ENCODE data around the gene ATP6AP1. TPM values are rescaled to one million over a fixed set of nuclear protein-coding genes. Genes with fewer than 3 reads are reported as not detected.
A peak's percentile ranks its signal among the peaks of the same experiment; 100 is the strongest.

Gene ATP6AP1
- total RNA-seq, 3 donors from 2014 or later (not counting 1 experiment from before 2014, with no cell fraction given) = 62.4 to 71.7 (median 65.9) TPM

GRCh38 chrX:154449618-154450017, 21.1 kb downstream of the ATP6AP1 start:
- no peak overlapping the region for H3K4me3 ChIP-seq (ENCODE audit: low read length)
- whole genome bisulfite sequencing (ENCODE audit: insufficient coverage) = 97% methylated on average over 18 of the region's 18 CpGs
- no peak for ATAC-seq
- no peak for TF ChIP-seq CTCF (IDR thresholded peaks at IDR 0.05)
- DNase-seq = no peak
- Mint-ChIP-seq H3K4me1 (peaks cover 0 to 4% of the 10 kb centered on the region in 2 donors), H3K27me3 (ENCODE audit: low read depth in 2 of 2) (peaks cover 0 to 5% of the 10 kb centered on the region in 2 donors), H3K9me3 (no peaks in the 10 kb centered on the region), H3K4me3 (no peak overlapping the region), H3K27ac (no peak overlapping the region), H3K36me3 (no peaks in the 10 kb centered on the region)
- no peak overlapping the region for H3K27ac ChIP-seq (ENCODE audit: low read length)
- no peaks in the 10 kb centered on the region for H3K9me3 ChIP-seq (ENCODE audit: control insufficient read depth, insufficient read depth, low read length)
- H3K4me1 ChIP-seq (ENCODE audit: control insufficient read depth, insufficient read depth, low read length) = peaks cover 15% of the 10 kb centered on the region
- intact Hi-C loops (cut with micrococcal nuclease) = no loop called here
- H3K27me3 ChIP-seq (ENCODE audit: control insufficient read depth, insufficient read depth, low read length) = no peaks in the 10 kb centered on the region
- peaks cover 18% of the 10 kb centered on the region for H3K36me3 ChIP-seq (ENCODE audit: control insufficient read depth, insufficient read depth, low read length)

DNA sequence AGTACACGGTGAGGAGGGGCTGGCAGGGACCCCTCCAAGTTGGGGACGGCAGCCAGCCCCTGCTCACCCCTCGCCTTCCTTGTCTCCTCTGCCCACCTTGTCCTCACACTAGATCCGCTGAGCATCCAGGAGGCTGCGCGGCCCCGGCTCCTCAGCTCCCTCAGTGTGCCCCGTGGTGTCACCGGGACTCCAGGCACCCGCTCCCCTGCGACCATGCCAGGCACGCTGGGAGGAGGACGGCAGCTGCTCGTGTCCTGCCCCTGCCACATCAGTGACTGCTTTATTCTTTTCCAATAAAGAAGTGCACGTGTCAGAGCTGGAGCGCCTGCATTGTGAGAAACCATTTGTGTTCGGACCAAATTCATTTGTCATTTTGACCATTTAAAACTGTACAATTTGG, 21.8 kb downstream of the ATP6AP1 start:
- DNase-seq (no peak), ATAC-seq (no peak)
- peaks cover 18% of the 10 kb centered on the region for H3K36me3 ChIP-seq (ENCODE audit: control insufficient read depth, insufficient read depth, low read length)
- intact Hi-C loops (cut with micrococcal nuclease) = no loop called here
- H3K27ac ChIP-seq (ENCODE audit: low read length) = no peak overlapping the region
- peaks cover 0 to 7% of the 10 kb centered on the region in 2 donors for H3K27me3 Mint-ChIP-seq (ENCODE audit: low read depth in 2 of 2)
- H3K4me1 ChIP-seq (ENCODE audit: control insufficient read depth, insufficient read depth, low read length) = peaks cover 8% of the 10 kb centered on the region
- TF ChIP-seq CTCF (IDR thresholded peaks at IDR 0.05) = no peak
- peaks cover 0 to 4% of the 10 kb centered on the region in 2 donors for H3K4me1 Mint-ChIP-seq
- no peak overlapping the region for H3K27ac Mint-ChIP-seq
- H3K36me3 Mint-ChIP-seq = no peaks in the 10 kb centered on the region
- WGBS (ENCODE audit: insufficient coverage) = 90% methylated on average over 17 of the region's 17 CpGs
- no peaks in the 10 kb centered on the region for H3K9me3 ChIP-seq (ENCODE audit: control insufficient read depth, insufficient read depth, low read length)
- H3K9me3 Mint-ChIP-seq = no peaks in the 10 kb centered on the region
- H3K4me3 Mint-ChIP-seq = no peak overlapping the region
- H3K27me3 ChIP-seq (ENCODE audit: control insufficient read depth, insufficient read depth, low read length) = no peaks in the 10 kb centered on the region
- H3K4me3 ChIP-seq (ENCODE audit: low read length) = no peak overlapping the region

- no peaks in the 10 kb centered on the region for H3K9me3 ChIP-seq (ENCODE audit: control insufficient read depth, insufficient read depth, low read length)
- TF ChIP-seq CTCF (IDR thresholded peaks at IDR 0.05) = no peak
- no peak for ATAC-seq
- peaks cover 0 to 7% of the 10 kb centered on the region in 2 donors for H3K27me3 Mint-ChIP-seq (ENCODE audit: low read depth in 2 of 2)
- no peak overlapping the region for H3K4me3 Mint-ChIP-seq
- H3K27ac ChIP-seq (ENCODE audit: low read length) = no peak overlapping the region
- DNase-seq = no peak
- H3K27me3 ChIP-seq (ENCODE audit: control insufficient read depth, insufficient read depth, low read length) = no peaks in the 10 kb centered on the region
- intact Hi-C loops (cut with micrococcal nuclease) = no loop called here
- H3K4me1 ChIP-seq (ENCODE audit: control insufficient read depth, insufficient read depth, low read length) = peaks cover 5% of the 10 kb centered on the region
- WGBS (ENCODE audit: insufficient coverage) = 100% methylated on average over 4 of the region's 9 CpGs
- H3K27ac Mint-ChIP-seq = no peak overlapping the region
- no peaks in the 10 kb centered on the region for H3K36me3 Mint-ChIP-seq
- H3K4me3 ChIP-seq (ENCODE audit: low read length) = no peak overlapping the region
- no peaks in the 10 kb centered on the region for H3K9me3 Mint-ChIP-seq
- peaks cover 6% of the 10 kb centered on the region in 2 donors for H3K4me1 Mint-ChIP-seq
- peaks cover 18% of the 10 kb centered on the region for H3K36me3 ChIP-seq (ENCODE audit: control insufficient read depth, insufficient read depth, low read length)
These were observed 24.3 kb downstream of the ATP6AP1 start for GRCh38 chrX:154452823-154453222.

GRCh38 chrX:154457491-154458115, 29.1 kb downstream of the ATP6AP1 start:
- peak; percentile 66 to 76 (median 67) for ATAC-seq
- Mint-ChIP-seq H3K9me3 (no peaks in the 10 kb centered on the region), H3K4me3 (peak overlapping the region; percentile 95), H3K27me3 (ENCODE audit: low read depth in 2 of 2) (peaks cover 0 to 7% of the 10 kb centered on the region in 2 donors), H3K4me1 (peaks cover 6 to 18% of the 10 kb centered on the region in 2 donors), H3K36me3 (no peaks in the 10 kb centered on the region), H3K27ac (peak overlapping the region; percentile 83 to 92)
- H3K9me3 ChIP-seq (ENCODE audit: control insufficient read depth, insufficient read depth, low read length) = no peaks in the 10 kb centered on the region
- whole genome bisulfite sequencing (ENCODE audit: insufficient coverage) = 1% methylated on average over 63 of the region's 65 CpGs
- H3K27me3 ChIP-seq (ENCODE audit: control insufficient read depth, insufficient read depth, low read length) = no peaks in the 10 kb centered on the region
- TF ChIP-seq CTCF (IDR thresholded peaks at IDR 0.05) = no peak
- peaks cover 21% of the 10 kb centered on the region for H3K4me1 ChIP-seq (ENCODE audit: control insufficient read depth, insufficient read depth, low read length)
- intact Hi-C loops (cut with micrococcal nuclease) = no loop called here
- H3K27ac ChIP-seq (ENCODE audit: low read length) = no peak overlapping the region
- peak overlapping the region; percentile 49 for H3K4me3 ChIP-seq (ENCODE audit: low read length)
- peak in 1 of 2 donors; percentile 79 for DNase-seq
- no peaks in the 10 kb centered on the region for H3K36me3 ChIP-seq (ENCODE audit: control insufficient read depth, insufficient read depth, low read length)
